NT2/D1 (cell line): ENCODE results near the gene ELOVL6.

Source experiments
- DNase-seq: peaks from one replicate; pipeline ENCODE4 v3.0.0-alpha.2; 2011; ENCODE audit warnings: low read depth, low spot score
- H3K27me3 ChIP-seq: 2 replicates; pipeline ENCODE4 v1.6.0; 2011; ENCODE audit warnings: mild to moderate bottlenecking; ENCODE audit not compliant: insufficient read length, insufficient read depth
- H3K36me3 ChIP-seq: 2 replicates; pipeline ENCODE4 v1.6.1; 2011; ENCODE audit warnings: mild to moderate bottlenecking, low read length, mixed read lengths; ENCODE audit not compliant: insufficient read depth, insufficient read length
- H3K4me1 ChIP-seq: 2 replicates; pipeline ENCODE4 v1.5.1; 2011; ENCODE audit not compliant: insufficient read depth, insufficient read length
- H3K4me3 ChIP-seq: 2 replicates; pipeline ENCODE4 v1.5.1; 2011; ENCODE audit warnings: low read depth; ENCODE audit not compliant: insufficient read length
- H3K9ac ChIP-seq: 2 replicates; pipeline ENCODE4 v1.6.0; 2011; ENCODE audit warnings: low read depth; ENCODE audit not compliant: insufficient read length
- H3K9me3 ChIP-seq: 2 replicates; pipeline ENCODE4 v1.5.1; 2011; ENCODE audit warnings: mild to moderate bottlenecking, low read length; ENCODE audit not compliant: insufficient read depth
- SUZ12 ChIP-seq: IDR thresholded peaks from 2 replicates; pipeline ENCODE4 v1.6.1; 2011; ENCODE audit not compliant: insufficient read length, insufficient read depth; ENCODE audit errors: extremely low read depth
- YY1 ChIP-seq: IDR thresholded peaks from 2 replicates; pipeline ENCODE4 v1.6.1; 2011; ENCODE audit not compliant: insufficient read length, insufficient read depth
- ZNF274 ChIP-seq: IDR thresholded peaks from 2 replicates; pipeline ENCODE4 v1.6.1; 2011; ENCODE audit warnings: mild to moderate bottlenecking, low read depth, low read length

The ELOVL6 gene

DNA sequence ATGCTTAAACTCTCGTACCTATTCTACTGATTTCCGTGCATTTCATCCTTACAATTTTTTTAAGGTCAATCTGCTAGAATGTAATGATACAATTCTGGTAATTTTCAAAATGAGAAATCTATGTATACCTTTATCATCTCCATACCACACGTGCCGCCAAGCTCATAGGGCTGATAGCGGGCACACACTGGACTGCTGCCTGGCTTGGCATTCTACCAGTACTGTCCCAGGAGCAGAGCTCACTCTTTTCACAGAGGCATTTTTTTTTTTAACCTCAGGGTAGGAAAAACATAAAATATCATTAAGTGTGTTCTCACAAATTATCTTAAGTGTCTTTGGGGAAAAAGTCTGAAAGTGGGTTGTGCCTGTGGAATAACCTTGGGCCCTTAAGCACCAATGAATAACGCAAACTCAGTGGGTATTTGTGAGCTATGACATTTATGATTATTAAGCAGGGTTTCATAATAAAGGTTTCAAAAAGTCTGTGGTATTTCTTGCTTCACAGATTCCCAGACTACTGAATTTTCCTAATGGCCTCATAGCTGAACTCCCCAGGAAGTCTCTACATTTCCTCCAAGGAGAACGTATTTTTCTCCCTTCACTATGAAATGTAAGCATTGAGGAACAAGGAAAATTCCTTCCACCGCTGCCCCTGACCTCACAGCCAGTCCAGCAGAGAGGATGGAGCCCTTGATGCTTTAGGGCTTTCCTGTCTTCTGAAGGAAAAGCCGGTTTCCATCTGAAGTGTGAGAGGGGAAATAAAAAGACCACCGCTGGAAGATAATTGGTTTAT is 125.2 kb downstream of the ELOVL6 start:
- no peak for DNase-seq
- Histone ChIP-seq H3K36me3 (no peaks in the 10 kb centered on the region), H3K4me3 (no peak overlapping the region)

DNA sequence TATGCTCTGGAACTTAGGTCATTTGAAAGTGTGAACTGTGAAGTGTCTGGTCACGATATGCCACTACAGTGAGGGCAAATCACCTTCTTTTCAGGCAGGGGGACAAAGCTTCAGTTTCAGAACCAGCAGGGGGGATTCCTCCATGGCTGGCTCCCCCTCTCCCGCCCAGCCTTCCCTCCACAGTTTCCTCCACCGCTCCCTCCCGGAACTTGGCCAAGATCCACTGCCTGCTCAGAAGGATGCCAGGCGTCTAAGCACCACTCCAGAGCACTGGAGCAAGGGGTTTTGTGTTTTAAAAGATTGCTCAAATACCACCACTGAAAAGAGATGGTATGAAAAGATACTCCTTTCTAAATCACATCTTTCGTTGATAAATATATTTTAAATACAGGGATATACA is 126.9 kb downstream of the ELOVL6 start:
- no peaks in the 10 kb centered on the region for H3K4me1 ChIP-seq
- H3K27me3 ChIP-seq, result no peaks in the 10 kb centered on the region
- H3K9me3 ChIP-seq, result no peaks in the 10 kb centered on the region
- H3K4me3 ChIP-seq, result no peak overlapping the region
- H3K36me3 ChIP-seq, result no peaks in the 10 kb centered on the region
- H3K9ac ChIP-seq, result no peak overlapping the region
- no peak for DNase-seq
- TF ChIP-seq SUZ12, result no peak
- TF ChIP-seq YY1, result no peak
- TF ChIP-seq ZNF274, result no peak

More for the DNA sequence above, 125.2 kb downstream of the ELOVL6 start:
- no peak for TF ChIP-seq ZNF274
- no peak for TF ChIP-seq YY1
- no peak overlapping the region for H3K9ac ChIP-seq
- no peaks in the 10 kb centered on the region for H3K27me3 ChIP-seq
- no peaks in the 10 kb centered on the region for H3K9me3 ChIP-seq
- no peaks in the 10 kb centered on the region for H3K4me1 ChIP-seq

DNA sequence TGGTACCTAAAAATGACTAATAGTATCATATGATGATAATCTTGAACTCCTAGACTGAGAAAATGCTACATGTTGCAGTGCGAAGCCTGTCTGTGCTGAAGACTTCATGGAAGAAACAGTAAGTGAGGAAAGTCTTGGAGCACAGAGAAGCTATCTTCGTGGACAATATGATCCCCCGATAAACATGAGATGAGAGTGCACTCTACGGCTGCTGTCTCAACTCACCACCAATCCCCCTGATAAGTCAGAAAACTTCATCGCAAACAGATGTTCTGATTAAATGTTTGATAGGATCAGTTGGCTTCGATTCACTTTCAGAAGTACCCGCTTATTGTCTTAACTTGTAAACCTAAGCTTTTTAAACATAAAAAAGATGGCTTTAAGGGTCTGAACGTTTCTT is 130.2 kb downstream of the ELOVL6 start:
- no peak for TF ChIP-seq ZNF274
- TF ChIP-seq SUZ12, result no peak
- no peak for TF ChIP-seq YY1

DNA sequence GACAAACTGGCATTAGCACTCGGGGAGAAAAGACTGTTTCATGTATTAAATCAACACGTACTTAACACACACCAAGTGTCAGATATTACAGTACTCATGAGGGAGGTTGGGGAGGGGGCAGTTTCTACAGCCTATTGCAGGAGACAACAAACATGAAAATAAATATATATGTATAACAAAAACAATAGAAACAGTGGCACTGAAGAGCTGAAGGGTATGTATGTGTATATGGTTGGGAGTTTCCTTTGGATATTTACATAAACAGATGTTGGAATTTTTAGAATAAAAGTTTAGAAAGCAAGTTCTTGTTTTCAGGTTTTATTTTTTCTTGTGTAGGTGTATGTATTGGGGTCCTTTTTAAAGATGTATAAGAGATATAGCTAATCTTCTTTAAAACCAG is 133.5 kb downstream of the ELOVL6 start:
- no peak for TF ChIP-seq SUZ12
- TF ChIP-seq YY1, result no peak
- TF ChIP-seq ZNF274, result no peak
- no peak overlapping the region for H3K4me3 ChIP-seq
- no peak for DNase-seq
- no peaks in the 10 kb centered on the region for H3K36me3 ChIP-seq
- H3K4me1 ChIP-seq, result no peaks in the 10 kb centered on the region
- H3K27me3 ChIP-seq, result no peaks in the 10 kb centered on the region
- no peak overlapping the region for H3K9ac ChIP-seq
- no peaks in the 10 kb centered on the region for H3K9me3 ChIP-seq

More for the DNA sequence above, 130.2 kb downstream of the ELOVL6 start:
- Histone ChIP-seq H3K9me3 (no peaks in the 10 kb centered on the region), H3K4me1 (no peaks in the 10 kb centered on the region), H3K36me3 (no peaks in the 10 kb centered on the region), H3K9ac (no peak overlapping the region), H3K27me3 (no peaks in the 10 kb centered on the region), H3K4me3 (no peak overlapping the region)
- no peak for DNase-seq

DNA sequence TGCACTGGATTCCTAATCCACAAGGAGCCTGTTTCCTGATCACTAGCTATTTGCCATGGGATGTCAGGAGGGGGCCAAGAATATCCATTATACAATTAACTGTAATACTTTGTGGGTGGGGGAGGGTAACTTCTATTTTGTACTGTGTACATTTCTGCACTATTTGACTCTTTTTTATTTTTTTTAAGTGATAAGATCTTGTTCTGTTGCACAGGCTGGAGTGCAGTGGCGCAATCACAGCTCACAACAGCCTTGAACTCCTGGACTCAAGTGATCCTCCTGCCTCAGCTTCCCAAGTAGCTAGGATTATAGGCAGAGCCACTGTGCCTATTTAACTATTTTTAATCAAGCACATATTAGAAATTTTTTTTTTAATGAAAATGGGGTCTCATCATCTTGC is 134.1 kb downstream of the ELOVL6 start:
- DNase-seq, result no peak
- no peak overlapping the region for H3K4me3 ChIP-seq
- TF ChIP-seq YY1, result no peak
- TF ChIP-seq ZNF274, result no peak
- no peak for TF ChIP-seq SUZ12
- no peaks in the 10 kb centered on the region for H3K36me3 ChIP-seq
- H3K9ac ChIP-seq, result no peak overlapping the region
- no peaks in the 10 kb centered on the region for H3K4me1 ChIP-seq
- no peaks in the 10 kb centered on the region for H3K27me3 ChIP-seq
- H3K9me3 ChIP-seq, result no peaks in the 10 kb centered on the region

DNA sequence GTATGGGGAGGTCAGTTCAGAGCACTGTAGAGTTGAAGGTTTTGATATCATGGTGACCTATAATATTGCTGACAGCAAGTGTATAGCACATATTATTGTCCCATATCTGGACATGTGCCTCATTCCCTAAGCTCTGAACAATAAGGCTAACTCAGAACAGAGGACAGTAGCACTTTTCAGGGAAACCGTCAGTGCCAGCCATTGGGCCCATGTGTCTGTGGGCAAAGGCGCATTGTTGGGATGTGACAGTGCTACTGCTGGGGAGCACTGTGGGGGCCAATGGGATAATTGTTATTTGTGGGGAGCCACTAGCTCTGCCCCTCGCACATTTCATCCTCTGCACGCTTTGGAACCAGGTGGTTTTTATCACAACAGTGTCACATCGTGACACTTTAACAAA is 136.2 kb downstream of the ELOVL6 start:
- no peak overlapping the region for H3K9ac ChIP-seq
- TF ChIP-seq YY1 (no peak), SUZ12 (no peak), ZNF274 (no peak)

DNA sequence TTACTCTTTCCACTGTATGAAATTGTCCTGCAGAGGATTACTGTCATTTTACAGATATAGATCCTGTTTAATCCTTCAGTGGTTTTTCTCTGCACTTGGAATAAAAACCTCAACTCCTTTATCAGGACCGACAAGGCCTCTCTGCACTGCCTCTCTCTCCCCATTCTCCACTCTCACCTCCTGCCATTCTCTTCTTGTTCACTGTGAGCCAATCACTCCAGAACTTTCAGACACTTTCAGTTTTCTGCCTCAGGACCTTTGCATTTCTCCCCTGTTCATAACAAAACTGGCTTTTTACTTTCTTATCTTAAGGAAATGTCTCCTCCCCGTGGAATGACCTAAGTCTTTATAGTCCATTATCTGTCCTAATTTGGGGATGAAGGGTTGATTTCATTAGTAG is 137.3 kb downstream of the ELOVL6 start:
- TF ChIP-seq YY1 (no peak), SUZ12 (no peak), ZNF274 (no peak)
- Histone ChIP-seq H3K4me3 (no peak overlapping the region), H3K27me3 (no peaks in the 10 kb centered on the region), H3K36me3 (no peaks in the 10 kb centered on the region), H3K9me3 (no peaks in the 10 kb centered on the region), H3K4me1 (no peaks in the 10 kb centered on the region), H3K9ac (no peak overlapping the region)
- DNase-seq, result no peak

More for the DNA sequence above, 136.2 kb downstream of the ELOVL6 start:
- Histone ChIP-seq H3K9me3 (no peaks in the 10 kb centered on the region), H3K4me3 (no peak overlapping the region), H3K27me3 (no peaks in the 10 kb centered on the region), H3K36me3 (no peaks in the 10 kb centered on the region), H3K4me1 (no peaks in the 10 kb centered on the region)
- DNase-seq, result no peak

DNA sequence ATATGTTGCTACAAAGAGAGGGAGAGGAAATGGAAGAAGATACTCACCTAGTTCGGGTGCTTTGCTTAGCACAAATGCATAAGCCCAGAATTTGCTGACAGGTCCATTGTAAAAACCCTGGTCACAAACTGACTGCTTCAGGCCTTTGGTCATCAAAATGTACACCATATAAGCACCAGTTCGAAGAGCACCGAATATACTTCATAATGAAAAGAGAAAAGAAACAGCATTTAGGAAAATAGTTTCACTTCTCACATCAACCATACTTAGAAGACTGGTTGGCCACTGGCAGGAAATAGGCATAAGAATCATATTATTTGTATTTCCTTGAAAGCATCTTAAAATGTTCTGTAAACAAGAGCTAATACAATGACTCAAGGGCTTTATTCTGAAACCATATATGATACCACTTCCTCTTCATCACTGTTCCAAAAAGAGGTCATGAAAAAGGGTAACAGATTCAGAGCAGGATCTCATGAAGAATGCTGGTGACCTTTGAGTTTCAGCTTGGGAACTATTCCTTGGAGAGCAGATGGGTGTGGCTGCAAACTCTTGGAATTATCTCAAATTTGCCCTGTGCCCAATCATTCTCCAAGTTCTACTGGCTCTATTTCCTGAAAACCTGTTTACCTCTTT is 138.7 kb downstream of the ELOVL6 start:
- no peaks in the 10 kb centered on the region for H3K27me3 ChIP-seq
- no peaks in the 10 kb centered on the region for H3K36me3 ChIP-seq
- H3K9me3 ChIP-seq, result no peaks in the 10 kb centered on the region
- H3K4me3 ChIP-seq, result no peak overlapping the region
- no peak for DNase-seq
- H3K9ac ChIP-seq, result no peak overlapping the region
- no peaks in the 10 kb centered on the region for H3K4me1 ChIP-seq
- TF ChIP-seq SUZ12, result no peak
- no peak for TF ChIP-seq YY1
- TF ChIP-seq ZNF274, result no peak
